Ramos (cell line): ENCODE results near the gene CRYBG1.

Source experiments
- in situ Hi-C: fragments of 300-500 bp; cut with MboI; formaldehyde crosslinking; loops from one replicate; pipeline ENCODE4 v1.14.3; 2022; ENCODE audit warnings: low sequenced_read_pairs; ENCODE audit not compliant: unreplicated experiment

The CRYBG1 gene

DNA sequence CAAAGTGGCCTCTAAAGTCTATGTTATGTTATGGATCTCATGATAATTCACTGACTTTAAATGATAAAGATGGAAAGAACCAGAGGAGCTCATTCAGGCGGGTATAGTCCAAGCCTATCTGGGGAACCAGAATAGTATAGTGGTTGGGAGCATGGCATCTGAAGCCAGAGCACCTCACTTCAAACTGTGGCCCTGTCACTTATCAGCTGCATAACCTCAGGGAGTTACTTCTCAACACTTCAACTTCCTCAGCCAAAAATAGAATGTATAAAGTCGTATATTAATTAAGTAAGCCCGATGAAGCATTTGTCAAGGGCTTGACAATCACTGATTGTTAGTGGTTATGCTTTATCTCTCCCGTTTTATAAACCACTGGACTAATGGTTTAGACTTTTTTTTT lies 156.1 kb downstream of the CRYBG1 start:
- in situ Hi-C loops: no loop called here

DNA sequence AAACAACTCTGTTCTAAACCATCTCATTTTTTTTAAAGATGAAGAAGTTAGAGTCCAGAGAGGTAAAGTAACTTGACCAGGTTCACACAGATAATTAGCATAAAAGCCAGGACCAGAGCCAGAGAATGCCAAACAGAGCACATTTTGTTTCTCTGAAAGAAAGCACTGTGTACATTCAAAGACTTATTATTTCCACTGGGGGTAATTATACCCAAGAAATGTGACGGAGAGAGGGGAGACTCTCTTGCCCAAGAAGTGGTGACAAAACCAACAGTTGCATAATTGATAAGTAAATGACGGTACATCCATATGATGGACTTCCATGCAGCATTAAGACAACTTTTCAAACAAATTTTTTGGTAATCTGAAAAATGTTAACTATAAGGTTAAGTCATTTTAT lies 157.2 kb downstream of the CRYBG1 start:
- in situ Hi-C loops: no loop called here

DNA sequence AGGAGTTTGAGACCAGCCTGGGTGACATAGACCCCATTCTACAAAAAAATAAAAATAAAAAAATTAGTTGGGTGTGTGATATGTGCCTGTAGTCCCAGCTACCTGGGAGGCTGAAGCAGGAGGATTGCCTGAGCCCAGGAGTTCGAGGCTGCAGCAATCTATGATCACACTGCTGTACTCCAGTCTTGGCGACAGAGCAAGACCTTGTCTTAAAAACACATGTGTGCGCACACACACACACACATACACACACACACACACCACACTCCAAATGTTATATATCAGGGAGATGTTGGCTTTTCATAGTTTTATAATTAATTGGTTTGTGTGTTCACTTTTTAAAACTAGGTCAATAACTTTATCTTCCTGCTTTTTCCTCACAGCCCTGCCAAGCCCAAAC lies 158.2 kb downstream of the CRYBG1 start:
- in situ Hi-C loops: no loop called here

DNA sequence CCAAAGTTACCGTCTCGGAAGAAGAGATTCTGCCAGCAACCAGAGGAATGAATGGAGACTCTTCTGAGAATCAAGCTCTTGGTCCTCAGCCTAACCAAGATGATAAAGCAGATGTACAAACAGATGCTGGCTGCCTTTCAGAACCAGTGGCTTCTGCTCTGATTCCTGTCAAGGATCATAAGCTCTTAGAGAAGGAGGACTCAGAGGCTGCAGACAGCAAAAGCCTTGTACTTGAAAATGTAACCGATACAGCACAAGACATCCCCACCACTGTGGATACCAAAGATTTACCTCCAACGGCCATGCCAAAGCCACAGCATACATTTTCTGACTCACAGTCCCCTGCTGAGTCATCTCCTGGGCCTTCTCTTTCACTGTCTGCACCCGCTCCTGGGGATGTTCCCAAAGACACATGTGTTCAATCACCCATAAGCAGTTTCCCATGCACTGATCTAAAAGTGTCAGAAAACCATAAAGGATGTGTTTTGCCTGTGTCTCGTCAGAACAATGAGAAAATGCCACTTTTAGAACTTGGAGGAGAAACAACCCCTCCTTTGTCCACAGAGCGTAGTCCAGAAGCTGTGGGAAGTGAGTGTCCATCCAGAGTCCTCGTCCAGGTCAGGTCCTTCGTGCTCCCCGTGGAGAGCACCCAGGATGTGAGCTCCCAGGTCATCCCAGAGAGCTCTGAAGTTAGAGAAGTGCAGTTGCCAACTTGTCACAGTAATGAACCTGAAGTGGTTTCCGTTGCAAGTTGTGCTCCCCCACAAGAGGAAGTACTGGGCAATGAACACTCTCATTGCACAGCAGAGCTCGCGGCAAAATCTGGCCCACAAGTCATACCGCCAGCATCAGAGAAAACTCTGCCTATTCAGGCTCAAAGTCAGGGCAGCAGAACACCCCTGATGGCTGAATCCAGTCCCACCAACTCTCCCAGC lies 159.2 kb downstream of the CRYBG1 start:
- in situ Hi-C loops: no loop called here

DNA sequence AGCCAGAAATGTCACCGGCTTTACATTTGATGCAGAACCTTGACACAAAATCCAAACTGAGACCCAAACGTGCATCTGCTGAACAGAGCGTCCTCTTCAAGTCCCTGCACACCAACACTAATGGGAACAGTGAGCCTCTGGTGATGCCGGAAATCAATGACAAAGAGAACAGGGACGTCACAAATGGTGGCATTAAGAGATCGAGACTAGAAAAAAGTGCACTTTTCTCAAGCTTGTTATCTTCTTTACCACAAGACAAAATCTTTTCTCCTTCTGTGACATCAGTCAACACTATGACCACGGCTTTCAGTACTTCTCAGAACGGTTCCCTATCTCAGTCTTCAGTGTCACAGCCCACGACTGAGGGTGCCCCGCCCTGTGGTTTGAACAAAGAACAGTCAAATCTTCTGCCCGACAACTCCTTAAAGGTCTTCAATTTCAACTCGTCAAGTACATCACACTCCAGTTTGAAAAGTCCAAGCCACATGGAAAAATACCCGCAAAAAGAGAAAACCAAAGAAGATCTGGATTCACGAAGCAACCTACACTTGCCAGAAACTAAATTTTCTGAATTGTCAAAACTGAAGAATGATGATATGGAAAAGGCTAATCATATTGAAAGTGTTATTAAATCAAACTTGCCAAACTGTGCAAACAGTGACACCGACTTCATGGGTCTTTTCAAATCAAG lies 160.3 kb downstream of the CRYBG1 start:
- in situ Hi-C loops: no loop called here

DNA sequence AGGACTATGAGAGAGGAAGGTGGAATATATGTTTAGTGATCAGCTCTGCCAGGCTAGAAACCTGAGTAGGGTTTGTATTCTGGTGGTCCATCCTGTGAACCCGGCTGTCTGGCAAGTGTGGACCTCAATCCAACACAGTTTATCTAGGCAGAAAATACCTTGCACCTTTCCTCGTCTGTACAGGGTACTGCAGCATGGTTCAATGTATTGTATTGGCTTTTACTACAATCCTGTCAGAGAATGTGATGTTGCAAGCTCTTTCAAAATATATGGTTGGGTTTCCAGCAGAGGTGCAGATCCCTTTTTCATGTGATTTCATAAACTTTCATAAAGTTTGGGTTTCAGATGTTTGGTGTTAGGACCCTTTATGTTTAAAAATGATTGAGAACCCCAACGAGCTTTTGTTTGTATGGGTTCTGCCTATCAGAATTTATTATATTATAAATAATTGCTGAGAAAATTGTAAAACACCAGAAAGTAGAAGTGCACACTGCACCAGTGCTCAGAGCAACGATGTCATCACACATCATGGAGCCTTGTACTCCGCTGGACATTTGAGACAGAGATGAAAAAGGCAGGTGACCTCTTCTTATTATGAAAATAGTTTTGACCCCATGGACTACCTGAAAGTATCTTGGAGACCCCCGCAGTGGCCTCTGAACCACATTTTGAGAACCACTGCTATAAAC lies 162.2 kb downstream of the CRYBG1 start:
- in situ Hi-C loops: no loop called here

DNA sequence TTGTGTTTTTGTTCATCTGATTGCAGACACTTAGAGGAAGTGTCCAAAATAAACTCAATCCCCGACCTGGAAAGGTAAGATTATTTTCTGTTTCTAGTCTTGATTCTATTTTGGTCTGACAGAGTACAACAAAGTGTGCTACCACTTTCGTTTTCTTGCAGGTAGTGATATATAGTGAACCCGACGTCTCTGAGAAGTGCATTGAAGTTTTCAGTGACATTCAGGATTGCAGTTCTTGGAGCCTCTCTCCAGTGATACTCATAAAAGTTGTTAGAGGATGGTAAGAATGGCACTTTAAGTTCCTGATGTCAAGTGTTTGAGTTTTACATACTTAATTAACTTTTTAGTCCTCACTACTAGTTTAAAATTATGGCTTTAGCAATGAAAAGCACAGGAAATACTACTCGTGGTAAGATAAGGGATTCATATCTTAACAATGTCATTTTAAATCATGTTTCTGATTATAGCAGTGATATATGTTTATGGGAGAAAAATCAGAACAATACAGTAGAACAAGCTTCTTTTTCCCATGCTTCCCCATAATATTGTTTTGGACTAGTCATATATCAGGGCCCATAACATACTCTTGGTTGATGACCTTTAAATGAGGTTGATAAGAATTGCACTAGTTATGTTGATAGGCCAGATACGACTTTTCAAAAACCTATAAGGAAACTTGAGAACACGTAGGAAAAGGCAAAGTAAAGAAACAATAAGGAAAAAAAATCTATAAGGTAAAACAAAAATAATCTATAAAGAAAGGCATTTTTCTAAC lies 164.8 kb downstream of the CRYBG1 start:
- in situ Hi-C loops: no loop called here

DNA sequence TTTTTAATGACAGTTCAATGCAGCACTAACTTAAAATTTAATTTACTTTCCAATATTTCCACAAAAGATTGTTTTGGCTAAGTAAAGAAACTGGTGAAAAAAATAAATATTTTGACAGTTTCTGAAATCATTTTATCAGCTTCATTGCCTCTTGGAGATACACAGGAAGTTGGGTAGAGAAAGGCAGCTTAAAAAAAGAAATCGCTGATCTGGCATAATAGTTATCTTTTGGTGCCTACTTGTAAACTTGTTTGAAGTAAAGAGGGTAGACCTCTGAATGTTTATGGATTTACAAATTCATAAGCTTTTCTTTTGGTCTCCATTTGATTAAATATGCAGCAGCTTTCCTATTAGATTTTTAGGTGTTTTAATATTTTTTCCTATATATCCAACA lies 165.4 kb downstream of the CRYBG1 start:
- in situ Hi-C loops: no loop called here

DNA sequence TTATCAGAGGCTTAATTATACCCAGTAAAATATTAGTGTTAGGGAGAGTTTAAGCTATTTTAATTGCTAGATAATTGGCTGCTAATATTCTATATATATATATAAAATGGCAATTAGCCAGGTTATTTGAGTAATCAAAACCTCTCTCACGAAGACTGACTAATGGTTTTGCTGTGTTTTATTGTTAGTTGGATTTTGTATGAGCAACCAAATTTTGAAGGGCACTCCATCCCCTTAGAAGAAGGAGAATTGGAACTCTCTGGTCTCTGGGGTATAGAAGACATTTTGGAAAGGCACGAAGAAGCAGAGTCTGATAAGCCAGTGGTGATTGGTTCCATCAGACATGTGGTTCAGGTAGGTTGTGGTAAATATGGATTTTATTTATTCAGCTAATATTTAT lies 166.6 kb downstream of the CRYBG1 start:
- in situ Hi-C loops: no loop called here

DNA sequence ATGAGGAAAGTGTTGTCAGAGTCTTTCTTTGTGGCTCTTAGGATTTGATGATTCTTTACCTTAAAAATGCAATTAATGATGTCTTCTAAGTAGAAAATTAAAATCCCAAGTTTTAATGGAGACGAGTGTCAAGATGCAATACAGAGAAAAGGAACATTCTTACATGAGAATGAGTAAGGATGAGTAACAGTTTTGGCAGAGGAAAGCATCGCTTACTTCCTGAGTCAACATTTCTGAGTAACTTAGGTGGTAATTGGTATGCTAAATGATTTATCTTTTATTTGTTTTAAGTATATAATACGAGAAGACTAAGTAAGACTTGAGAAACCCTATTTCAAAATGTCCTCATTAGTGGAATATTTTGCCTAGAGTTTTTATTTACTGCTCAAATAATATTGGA lies 167.5 kb downstream of the CRYBG1 start:
- in situ Hi-C loops: no loop called here

DNA sequence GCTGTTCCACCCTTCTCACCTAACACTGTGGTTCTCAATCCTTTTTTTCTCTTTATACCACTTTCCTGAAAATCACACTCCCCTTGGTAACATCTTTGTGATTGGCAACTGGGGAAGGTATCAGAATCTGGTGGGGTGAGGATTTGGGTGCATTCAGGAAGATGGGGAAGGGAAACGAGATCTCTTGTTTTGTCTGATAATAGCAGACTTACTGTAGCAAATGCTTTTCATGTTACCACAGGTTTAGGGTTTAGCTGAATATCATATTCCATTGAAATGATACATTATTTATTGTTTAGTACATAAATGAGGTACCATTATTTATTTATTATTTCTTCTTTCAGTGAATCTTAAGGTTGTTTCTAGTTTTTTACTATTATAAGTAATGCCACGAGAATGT lies 168.0 kb downstream of the CRYBG1 start:
- in situ Hi-C loops: no loop called here

DNA sequence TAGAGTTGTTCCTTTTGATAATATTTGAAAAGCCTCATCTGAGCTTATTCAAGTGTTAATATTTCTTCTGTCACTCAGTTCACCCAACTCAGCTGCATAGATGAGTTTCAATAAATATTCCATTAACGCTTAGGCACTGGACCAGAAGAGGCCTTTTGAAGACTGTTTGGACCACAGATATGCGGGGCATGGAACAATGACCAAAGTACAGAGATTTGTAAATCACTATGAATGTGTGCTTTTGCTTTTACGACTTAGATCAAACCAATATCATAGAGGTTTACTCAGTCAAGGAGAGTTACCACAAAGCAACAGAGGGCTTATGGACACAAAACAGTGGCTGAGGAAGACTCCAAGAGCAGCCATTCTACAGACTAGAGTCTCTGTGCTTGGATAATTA lies 168.9 kb downstream of the CRYBG1 start:
- in situ Hi-C loops: no loop called here

DNA sequence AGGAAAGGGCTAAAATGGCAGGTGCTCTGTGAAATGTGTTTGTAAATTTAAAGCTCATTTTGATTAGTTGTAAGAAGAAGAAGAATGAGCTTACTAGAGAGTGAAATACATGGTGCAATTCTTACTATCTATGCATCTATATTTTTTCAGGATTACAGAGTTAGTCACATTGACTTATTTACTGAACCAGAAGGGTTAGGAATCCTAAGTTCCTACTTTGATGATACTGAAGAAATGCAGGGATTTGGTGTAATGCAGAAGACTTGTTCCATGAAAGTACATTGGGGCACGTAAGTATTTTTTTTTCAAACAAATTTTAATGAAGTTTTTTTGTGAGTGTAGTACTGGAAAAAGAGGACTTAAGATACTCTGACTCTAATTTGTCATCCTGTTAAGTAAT lies 169.5 kb downstream of the CRYBG1 start:
- in situ Hi-C loops: no loop called here

DNA sequence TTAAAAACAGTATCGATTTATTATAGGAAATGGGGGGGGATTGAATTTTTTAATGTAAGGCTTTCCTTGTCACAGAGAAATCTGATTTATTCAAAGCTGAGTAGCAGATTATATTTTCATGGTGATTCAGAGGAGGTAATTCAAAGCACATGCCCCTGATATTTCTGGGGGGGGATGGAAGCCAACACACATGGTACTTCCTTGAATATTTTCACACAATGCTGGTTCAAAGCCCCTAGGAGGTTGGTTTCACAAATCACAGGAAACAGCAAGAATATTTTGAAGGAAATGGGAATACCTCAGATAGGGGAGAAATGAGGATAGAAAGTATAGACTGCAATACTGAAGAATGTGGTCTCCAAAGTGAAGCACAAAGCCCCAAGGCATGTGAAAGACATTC lies 170.0 kb downstream of the CRYBG1 start:
- in situ Hi-C loops: no loop called here

DNA sequence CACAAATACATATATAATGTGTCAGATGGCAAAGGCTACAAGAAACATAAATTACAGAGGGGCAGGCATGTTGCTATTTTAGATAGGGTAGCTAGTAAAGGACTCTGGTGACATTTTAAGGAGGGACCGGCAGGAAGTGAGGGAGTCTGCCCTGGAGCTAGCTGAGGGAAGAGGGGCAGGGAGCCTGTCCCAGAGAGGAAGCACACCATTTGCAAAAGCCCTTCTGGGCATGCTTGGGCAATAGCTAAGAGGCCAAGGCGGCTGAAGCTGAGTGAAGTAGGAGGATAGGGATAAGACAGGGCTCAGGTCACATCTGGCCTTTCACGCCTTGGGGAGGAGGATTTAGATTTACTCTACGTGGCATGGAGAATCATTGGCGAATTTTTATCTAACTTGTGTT lies 172.5 kb downstream of the CRYBG1 start:
- in situ Hi-C loops: no loop called here

DNA sequence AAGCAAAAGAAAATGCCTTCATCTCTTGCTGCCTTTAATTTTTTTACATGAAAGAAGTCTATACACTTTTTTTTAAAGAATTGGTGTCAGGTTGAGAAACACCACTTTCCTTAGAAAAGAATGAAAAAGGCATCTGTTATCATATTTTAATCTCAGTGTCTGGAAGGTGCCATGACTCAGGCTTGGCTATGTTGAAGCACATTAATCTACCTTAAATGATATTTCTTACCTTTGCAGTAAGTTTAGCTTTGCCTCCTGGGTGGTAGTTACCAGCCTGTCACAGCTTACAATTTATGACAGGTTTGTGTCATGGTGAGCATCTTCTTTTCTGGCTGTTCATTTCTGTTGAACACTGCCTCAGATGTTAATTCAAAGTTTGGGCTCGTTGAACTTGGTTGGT lies 173.5 kb downstream of the CRYBG1 start:
- in situ Hi-C loops: no loop called here

DNA sequence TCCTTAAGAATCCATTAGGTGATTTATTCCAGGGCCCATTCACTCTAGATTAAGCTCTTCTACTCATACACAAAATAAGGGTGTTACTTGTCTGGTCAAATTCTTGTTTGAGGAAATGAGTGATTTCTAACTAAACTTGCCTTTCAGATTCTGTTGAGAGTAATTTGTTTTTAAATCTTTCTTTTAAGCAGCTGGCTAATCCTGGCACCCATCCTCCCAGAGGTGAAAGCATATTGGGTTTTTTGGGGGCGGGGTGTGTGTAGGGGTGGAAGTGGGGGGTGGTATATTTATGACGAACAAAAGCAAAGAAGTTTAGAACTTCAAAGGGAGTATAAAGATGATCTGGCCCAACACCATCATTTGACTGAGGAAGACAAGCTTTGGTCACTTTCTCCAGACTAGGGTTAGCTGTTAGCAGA lies 174.1 kb downstream of the CRYBG1 start:
- in situ Hi-C loops: no loop called here

DNA sequence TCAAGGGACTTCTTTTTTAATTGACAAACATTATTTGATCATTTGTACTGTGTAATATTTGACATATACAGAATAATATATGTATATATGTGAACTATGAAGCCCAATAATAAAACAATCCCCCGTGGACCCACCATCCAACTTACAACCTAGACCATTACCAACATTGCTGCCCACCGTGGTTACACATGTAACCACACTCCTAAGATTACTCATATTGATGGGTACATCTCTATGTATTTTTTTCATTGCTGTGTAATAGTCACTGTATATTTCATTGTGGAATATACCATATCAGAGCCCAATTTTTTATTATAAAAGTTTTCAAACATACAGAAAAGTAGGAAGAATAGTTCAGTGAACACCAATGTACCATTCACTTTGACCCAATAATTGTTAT lies 174.5 kb downstream of the CRYBG1 start:
- in situ Hi-C loops: no loop called here

DNA sequence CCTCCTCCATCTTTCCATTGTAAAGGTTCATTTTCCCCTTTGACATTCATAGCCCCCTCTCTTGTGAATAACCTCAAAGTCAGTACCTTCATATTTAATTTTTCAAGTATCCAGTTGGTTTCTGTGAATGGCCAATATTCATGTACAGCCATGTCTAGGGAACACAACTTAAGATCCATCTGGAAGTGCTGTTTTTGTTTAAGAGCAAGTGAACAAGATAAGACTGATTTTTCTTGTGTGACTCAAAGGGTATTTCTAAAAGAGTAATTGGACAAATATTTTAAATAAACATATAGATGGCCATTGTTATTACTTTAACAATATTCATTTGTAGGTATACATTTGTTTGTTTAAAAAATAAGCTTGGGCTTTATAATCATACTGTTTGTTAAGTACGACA lies 175.8 kb downstream of the CRYBG1 start:
- in situ Hi-C loops: no loop called here

DNA sequence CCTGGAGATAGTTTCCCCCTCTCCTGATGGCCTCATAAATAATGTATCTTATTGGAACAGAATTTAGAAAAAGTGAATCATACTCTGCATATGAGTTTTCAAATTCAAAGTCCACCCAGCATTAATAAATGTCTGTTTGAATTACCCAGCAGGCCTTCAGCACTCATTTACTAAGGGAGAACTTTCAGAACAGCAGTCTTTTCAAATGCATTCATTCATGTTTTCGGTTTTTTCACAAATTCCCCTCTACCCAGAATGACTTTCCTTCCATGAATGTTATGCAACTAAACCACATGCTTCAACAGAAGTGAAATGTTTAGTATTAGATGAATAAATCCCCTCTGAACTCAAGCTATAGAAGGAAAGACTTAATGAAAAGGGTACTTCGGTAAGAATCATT lies 176.3 kb downstream of the CRYBG1 start:
- in situ Hi-C loops: no loop called here
